ENCODE results near the gene ASPSCR1.

ASPSCR1 gene

GRCh38 chr17:82061047-82061925, 83.9 kb downstream of the ASPSCR1 start:
- Histone ChIP-seq H3K4me1 (ENCODE audit: control insufficient read depth in 5 of 5, insufficient read depth in 5 of 5, low read length in 5 of 5) (peaks cover 0 to 29% (median 26%) of the 10 kb centered on the region in 5 donors), H3K4me3 (ENCODE audit: low read depth in 1 of 5, low read length in 5 of 5) (no peak overlapping the region), H3K9me3 (ENCODE audit: control insufficient read depth in 5 of 5, low read length in 5 of 5) (no peaks in the 10 kb centered on the region), H3K36me3 (ENCODE audit: control insufficient read depth in 5 of 5, insufficient read depth in 5 of 5, low read length in 5 of 5) (peaks cover 0 to 77% (median 73%) of the 10 kb centered on the region in 5 donors), H3K27ac (ENCODE audit: low read depth, low read length) (no peak overlapping the region), H3K9ac (ENCODE audit: low read length in 5 of 5) (no peak overlapping the region), H3K27me3 (ENCODE audit: control insufficient read depth in 5 of 5, insufficient read depth in 4 of 5, low read length in 5 of 5) (no peaks in the 10 kb centered on the region)

DNA sequence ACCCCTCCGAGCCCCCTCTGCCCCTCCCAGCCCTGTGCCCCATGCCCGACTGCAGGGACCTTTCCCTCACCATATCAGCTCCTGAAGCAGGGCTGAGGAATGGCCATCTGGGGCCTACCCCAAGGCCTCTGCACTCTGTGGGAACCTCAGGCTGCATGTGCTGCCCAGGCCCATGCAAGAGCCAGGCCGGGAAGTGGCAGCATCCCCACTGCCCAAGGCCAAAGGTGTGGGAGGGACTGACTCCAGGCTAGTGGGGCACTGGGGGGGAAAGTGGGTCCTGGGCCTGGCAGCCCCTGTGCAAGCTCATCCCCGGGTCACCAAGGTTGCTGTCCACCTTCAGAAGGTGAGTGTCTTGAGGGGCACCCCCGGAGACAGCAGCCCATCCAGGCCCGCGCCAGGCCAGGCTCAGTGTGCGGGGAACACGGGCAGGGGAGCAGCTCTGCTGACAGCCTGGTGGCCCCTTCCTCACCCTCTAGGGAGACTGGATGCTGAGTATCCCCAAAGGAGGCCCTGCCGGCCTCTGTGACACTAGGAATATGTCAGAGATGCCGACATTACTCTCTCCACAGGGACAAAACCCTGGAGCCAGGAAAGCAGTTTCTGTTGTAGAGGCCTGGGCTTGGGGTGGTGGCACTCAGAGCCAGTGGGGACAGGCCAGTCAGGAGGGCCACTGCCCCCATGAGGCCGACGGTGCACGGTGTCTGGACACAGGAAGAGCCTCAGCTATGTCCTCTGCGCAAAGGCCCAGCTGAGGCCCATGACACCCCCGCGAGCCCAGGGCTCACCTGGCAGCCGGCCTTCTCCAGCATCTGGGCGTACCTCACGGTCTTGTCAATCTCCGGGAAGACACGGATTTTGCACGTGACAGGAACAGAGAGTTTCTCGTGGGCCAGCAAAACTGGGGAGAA, 84.9 kb downstream of the ASPSCR1 start:
- Histone ChIP-seq H3K9me3 (ENCODE audit: control insufficient read depth in 5 of 5, low read length in 5 of 5) (no peaks in the 10 kb centered on the region), H3K27me3 (ENCODE audit: control insufficient read depth in 5 of 5, insufficient read depth in 4 of 5, low read length in 5 of 5) (no peaks in the 10 kb centered on the region), H3K27ac (ENCODE audit: low read depth, low read length) (no peak overlapping the region), H3K4me1 (ENCODE audit: control insufficient read depth in 5 of 5, insufficient read depth in 5 of 5, low read length in 5 of 5) (peaks cover 0 to 32% (median 30%) of the 10 kb centered on the region in 5 donors), H3K4me3 (ENCODE audit: low read depth in 1 of 5, low read length in 5 of 5) (no peak overlapping the region), H3K36me3 (ENCODE audit: control insufficient read depth in 5 of 5, insufficient read depth in 5 of 5, low read length in 5 of 5) (peaks cover 0 to 67% (median 63%) of the 10 kb centered on the region in 5 donors), H3K9ac (ENCODE audit: low read length in 5 of 5) (no peak overlapping the region)

GRCh38 chr17:82062984-82063368, 85.5 kb downstream of the ASPSCR1 start:
- Histone ChIP-seq H3K9me3 (ENCODE audit: control insufficient read depth in 5 of 5, low read length in 5 of 5) (no peaks in the 10 kb centered on the region), H3K36me3 (ENCODE audit: control insufficient read depth in 5 of 5, insufficient read depth in 5 of 5, low read length in 5 of 5) (peaks cover 0 to 61% (median 56%) of the 10 kb centered on the region in 5 donors), H3K4me3 (ENCODE audit: low read depth in 1 of 5, low read length in 5 of 5) (no peak overlapping the region), H3K4me1 (ENCODE audit: control insufficient read depth in 5 of 5, insufficient read depth in 5 of 5, low read length in 5 of 5) (peaks cover 0 to 32% (median 30%) of the 10 kb centered on the region in 5 donors), H3K27me3 (ENCODE audit: control insufficient read depth in 5 of 5, insufficient read depth in 4 of 5, low read length in 5 of 5) (no peaks in the 10 kb centered on the region), H3K9ac (ENCODE audit: low read length in 5 of 5) (no peak overlapping the region), H3K27ac (ENCODE audit: low read depth, low read length) (no peak overlapping the region)

GRCh38 chr17:82063424-82064415, 86.3 kb downstream of the ASPSCR1 start:
- Histone ChIP-seq H3K4me3 (ENCODE audit: low read depth in 1 of 5, low read length in 5 of 5) (no peak overlapping the region), H3K4me1 (ENCODE audit: control insufficient read depth in 5 of 5, insufficient read depth in 5 of 5, low read length in 5 of 5) (peaks cover 0 to 32% (median 30%) of the 10 kb centered on the region in 5 donors), H3K36me3 (ENCODE audit: control insufficient read depth in 5 of 5, insufficient read depth in 5 of 5, low read length in 5 of 5) (peaks cover 0 to 53% (median 49%) of the 10 kb centered on the region in 5 donors), H3K9ac (ENCODE audit: low read length in 5 of 5) (peak overlapping the region in 3 of 5 donors; percentile 49 to 99 (median 98)), H3K9me3 (ENCODE audit: control insufficient read depth in 5 of 5, low read length in 5 of 5) (no peaks in the 10 kb centered on the region), H3K27ac (ENCODE audit: low read depth, low read length) (no peak overlapping the region), H3K27me3 (ENCODE audit: control insufficient read depth in 5 of 5, insufficient read depth in 4 of 5, low read length in 5 of 5) (no peaks in the 10 kb centered on the region)

GRCh38 chr17:82064433-82065192, 87.2 kb downstream of the ASPSCR1 start:
- H3K4me1 ChIP-seq (ENCODE audit: control insufficient read depth in 5 of 5, insufficient read depth in 5 of 5, low read length in 5 of 5): peaks cover 0 to 32% (median 30%) of the 10 kb centered on the region in 5 donors
- H3K9ac ChIP-seq (ENCODE audit: low read length in 5 of 5): peak overlapping the region; percentile 56 to 99 (median 94)
- no peaks in the 10 kb centered on the region for H3K9me3 ChIP-seq (ENCODE audit: control insufficient read depth in 5 of 5, low read length in 5 of 5)
- H3K27ac ChIP-seq (ENCODE audit: low read depth, low read length): peak overlapping the region; percentile 54
- peak overlapping the region; percentile 9 to 84 (median 72) for H3K4me3 ChIP-seq (ENCODE audit: low read depth in 1 of 5, low read length in 5 of 5)
- peaks cover 0 to 44% (median 40%) of the 10 kb centered on the region in 5 donors for H3K36me3 ChIP-seq (ENCODE audit: control insufficient read depth in 5 of 5, insufficient read depth in 5 of 5, low read length in 5 of 5)
- no peaks in the 10 kb centered on the region for H3K27me3 ChIP-seq (ENCODE audit: control insufficient read depth in 5 of 5, insufficient read depth in 4 of 5, low read length in 5 of 5)

GRCh38 chr17:82065193-82065637, 87.8 kb downstream of the ASPSCR1 start:
- H3K9me3 ChIP-seq (ENCODE audit: control insufficient read depth in 5 of 5, low read length in 5 of 5): no peaks in the 10 kb centered on the region
- no peaks in the 10 kb centered on the region for H3K27me3 ChIP-seq (ENCODE audit: control insufficient read depth in 5 of 5, insufficient read depth in 4 of 5, low read length in 5 of 5)
- H3K9ac ChIP-seq (ENCODE audit: low read length in 5 of 5): peak overlapping the region; percentile 56 to 99 (median 94)
- H3K27ac ChIP-seq (ENCODE audit: low read depth, low read length): peak overlapping the region; percentile 54
- peaks cover 0 to 38% (median 34%) of the 10 kb centered on the region in 5 donors for H3K36me3 ChIP-seq (ENCODE audit: control insufficient read depth in 5 of 5, insufficient read depth in 5 of 5, low read length in 5 of 5)
- peak overlapping the region in 4 of 5 donors; percentile 71 to 84 (median 76) for H3K4me3 ChIP-seq (ENCODE audit: low read depth in 1 of 5, low read length in 5 of 5)
- peaks cover 0 to 32% (median 30%) of the 10 kb centered on the region in 5 donors for H3K4me1 ChIP-seq (ENCODE audit: control insufficient read depth in 5 of 5, insufficient read depth in 5 of 5, low read length in 5 of 5)

GRCh38 chr17:82065638-82066303, 88.3 kb downstream of the ASPSCR1 start, which contains the start of gene DUS1L:
Gene DUS1L, minus strand, starts transcription at chr17:82065804. Its CDS starts 745 bp downstream, at chr17:82065059.
- H3K27me3 ChIP-seq (ENCODE audit: control insufficient read depth in 5 of 5, insufficient read depth in 4 of 5, low read length in 5 of 5): no peaks in the 10 kb centered on the region
- H3K9ac ChIP-seq (ENCODE audit: low read length in 5 of 5): peak within 1 kb of the TSS; percentile 56 to 99 (median 94)
- peaks cover 0 to 32% (median 30%) of the 10 kb centered on the region in 5 donors for H3K4me1 ChIP-seq (ENCODE audit: control insufficient read depth in 5 of 5, insufficient read depth in 5 of 5, low read length in 5 of 5)
- peak within 1 kb of the TSS; percentile 54 for H3K27ac ChIP-seq (ENCODE audit: low read depth, low read length)
- peak within 1 kb of the TSS; percentile 56 to 84 (median 79) for H3K4me3 ChIP-seq (ENCODE audit: low read depth in 1 of 5, low read length in 5 of 5)
- H3K36me3 ChIP-seq (ENCODE audit: control insufficient read depth in 5 of 5, insufficient read depth in 5 of 5, low read length in 5 of 5): peaks cover 0 to 33% (median 28%) of the 10 kb centered on the region in 5 donors
- no peaks in the 10 kb centered on the region for H3K9me3 ChIP-seq (ENCODE audit: control insufficient read depth in 5 of 5, low read length in 5 of 5)
